ENCODE measurements around the gene SCARF2. TPM values are rescaled to one million over a fixed set of nuclear protein-coding genes. Genes with fewer than 3 reads are reported as not detected.

SCARF2 gene
- total and polyA plus RNA-seq, 2 experiments from 2014 or later: 7.9 to 45.6 TPM

DNA sequence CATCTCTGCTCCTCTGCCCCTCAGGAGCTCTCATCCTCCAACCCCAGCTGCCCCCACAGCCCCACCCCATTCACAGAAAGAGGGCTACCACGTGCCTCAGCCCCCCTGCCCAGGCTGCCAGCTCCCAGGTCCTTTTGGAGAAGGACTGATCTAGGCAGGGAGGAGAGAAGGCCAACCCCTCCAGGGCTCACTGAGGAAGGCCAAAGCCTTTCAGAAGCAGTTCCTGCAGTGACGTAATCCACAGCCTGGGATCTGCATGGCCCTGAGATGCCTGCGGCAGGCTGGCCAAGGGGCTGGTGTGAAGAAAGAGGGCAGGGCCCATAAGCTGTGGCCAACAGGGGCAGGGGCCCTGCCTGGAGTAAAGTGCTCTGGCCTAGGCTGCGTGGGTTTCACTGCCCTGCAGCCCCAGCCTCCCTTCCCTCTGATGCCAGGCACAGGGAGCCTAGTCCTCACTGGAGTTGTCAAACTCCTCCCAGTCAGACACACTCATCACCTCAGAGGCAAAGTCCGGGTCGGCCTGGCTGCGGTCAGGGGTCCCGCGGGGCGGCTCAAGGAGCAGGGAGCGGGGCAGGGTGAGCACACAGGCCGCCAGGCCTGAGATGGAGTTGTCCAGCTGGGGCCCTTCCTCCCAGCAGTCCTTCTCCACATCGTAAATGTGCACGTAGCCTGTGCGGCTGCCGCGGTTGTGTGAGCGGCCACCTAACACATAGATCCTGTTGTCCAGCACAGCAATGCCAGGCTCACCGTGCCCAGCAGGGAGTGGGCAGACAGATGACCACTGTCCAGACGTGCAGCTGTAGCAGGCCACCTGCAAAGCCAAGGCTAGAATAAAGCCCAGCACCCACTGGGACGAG, 4.2 kb upstream of the SCARF2 start:
- no peaks in the 10 kb centered on the region for H4K20me1 ChIP-seq (ENCODE audit: insufficient read depth)
- no peak for TF ChIP-seq EZH2phosphoT487 (IDR thresholded peaks at IDR 0.05; ENCODE audit: insufficient read depth, low read depth)
- no peak for TF ChIP-seq EZH2 (IDR thresholded peaks at IDR 0.05; ENCODE audit: insufficient read depth, poor library complexity, severe bottlenecking)
- H3K27ac ChIP-seq: no peak overlapping the region

DNA sequence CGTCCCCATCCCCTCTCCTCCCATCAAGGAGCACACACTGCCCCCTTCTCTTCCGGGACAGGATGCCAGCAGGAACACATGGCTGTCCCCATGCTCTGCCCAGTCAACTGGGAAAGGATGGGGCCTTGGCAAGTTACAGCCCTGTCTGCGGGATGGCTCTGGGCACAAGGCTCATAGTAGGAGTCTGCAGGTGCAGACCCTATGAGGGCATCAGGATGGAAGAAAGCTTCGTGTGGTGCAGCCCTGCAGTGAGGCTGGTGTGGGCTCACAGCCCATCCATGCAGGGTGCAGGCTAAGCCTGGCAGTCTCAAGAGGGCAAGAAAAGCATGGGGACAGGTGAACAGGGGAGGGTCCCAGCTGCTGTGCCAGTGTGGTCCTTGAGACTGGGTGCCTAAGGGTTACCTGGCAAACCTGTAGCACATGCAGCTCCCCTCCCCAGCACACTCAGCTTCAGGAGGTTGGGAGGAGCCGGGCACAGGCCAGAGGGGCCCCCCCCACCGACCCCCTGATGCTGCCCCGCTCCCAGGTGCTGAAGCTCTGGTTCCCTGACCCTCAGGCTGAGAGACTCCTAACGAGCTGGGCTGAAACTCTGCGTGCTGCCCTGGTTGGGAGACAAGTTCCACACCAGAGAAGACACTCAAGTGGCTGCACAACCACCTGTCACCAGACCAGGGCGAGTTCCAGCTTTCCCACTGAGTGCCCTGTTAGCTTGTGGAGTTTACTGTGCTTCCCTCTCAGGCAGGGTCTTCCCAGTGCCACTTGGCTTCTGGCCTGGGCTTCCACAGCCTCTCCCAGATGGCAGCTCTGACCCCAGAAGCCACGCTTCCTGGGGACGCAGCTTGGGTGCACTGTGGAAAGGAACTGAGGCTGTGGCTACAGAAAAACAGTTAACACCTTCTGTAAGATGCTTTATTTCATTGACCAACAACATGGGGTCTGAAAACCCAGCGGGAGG, 3.3 kb upstream of the SCARF2 start:
- Histone ChIP-seq H2AFZ (no peak overlapping the region), H3K4me1 (ENCODE audit: insufficient read depth) (0 out of 2 replicates have a peak, but pooled peaks cover under 1% of the 10 kb centered on the region), H3K27me3 (replicated peaks; ENCODE audit: insufficient read depth) (no peaks in the 10 kb centered on the region), H3K36me3 (ENCODE audit: low read depth) (no peaks in the 10 kb centered on the region), H3K9ac (no peak overlapping the region), H3F3A (ENCODE audit: insufficient read depth) (no peaks in the 10 kb centered on the region), H3K27ac (no peak overlapping the region), H3K79me2 (ENCODE audit: insufficient read depth) (peaks cover 12% of the 10 kb centered on the region), H3K9me2 (ENCODE audit: insufficient read depth) (no peaks in the 10 kb centered on the region), H3K4me3 (no peak overlapping the region), H3K4me2 (ENCODE audit: unreplicated experiment) (no peak overlapping the region), H3K9me3 (ENCODE audit: low read depth) (no peaks in the 10 kb centered on the region), H4K20me1 (ENCODE audit: insufficient read depth) (no peaks in the 10 kb centered on the region)
- in situ Hi-C loops (cut with MboI): no loop called here
- 52 to 58% methylated on average over 10 to 13 of the region's 13 CpGs for WGBS, 2 experiments (ENCODE audit: low coverage in 1 of 2, low lambda C conversion rate in 2 of 2, missing lambda C conversion rate in 2 of 2)
- no peak for DNase-seq
- TF ChIP-seq EZH2phosphoT487 (IDR thresholded peaks at IDR 0.05; ENCODE audit: insufficient read depth, low read depth) (no peak), EZH2 (IDR thresholded peaks at IDR 0.05; ENCODE audit: insufficient read depth, poor library complexity, severe bottlenecking) (no peak)

More for the DNA sequence above, 4.2 kb upstream of the SCARF2 start:
- Histone ChIP-seq H3K9ac (no peak overlapping the region), H3K27me3 (replicated peaks; ENCODE audit: insufficient read depth) (no peaks in the 10 kb centered on the region), H3K36me3 (ENCODE audit: low read depth) (no peaks in the 10 kb centered on the region), H3K79me2 (ENCODE audit: insufficient read depth) (0 out of 2 replicates have a peak, but pooled peaks cover 4% of the 10 kb centered on the region), H3K9me2 (ENCODE audit: insufficient read depth) (no peaks in the 10 kb centered on the region), H3K9me3 (ENCODE audit: low read depth) (no peaks in the 10 kb centered on the region), H3K4me3 (no peak overlapping the region), H3K4me1 (ENCODE audit: insufficient read depth) (no peaks in the 10 kb centered on the region), H2AFZ (no peak overlapping the region), H3F3A (ENCODE audit: insufficient read depth) (no peaks in the 10 kb centered on the region), H3K4me2 (ENCODE audit: unreplicated experiment) (no peak overlapping the region)
- WGBS, 2 experiments (ENCODE audit: low coverage in 1 of 2, low lambda C conversion rate in 2 of 2, missing lambda C conversion rate in 2 of 2): 73% methylated on average over 20 of the region's 21 CpGs
- DNase-seq: peak; percentile 48
- in situ Hi-C loops (cut with MboI): no loop called here

DNA sequence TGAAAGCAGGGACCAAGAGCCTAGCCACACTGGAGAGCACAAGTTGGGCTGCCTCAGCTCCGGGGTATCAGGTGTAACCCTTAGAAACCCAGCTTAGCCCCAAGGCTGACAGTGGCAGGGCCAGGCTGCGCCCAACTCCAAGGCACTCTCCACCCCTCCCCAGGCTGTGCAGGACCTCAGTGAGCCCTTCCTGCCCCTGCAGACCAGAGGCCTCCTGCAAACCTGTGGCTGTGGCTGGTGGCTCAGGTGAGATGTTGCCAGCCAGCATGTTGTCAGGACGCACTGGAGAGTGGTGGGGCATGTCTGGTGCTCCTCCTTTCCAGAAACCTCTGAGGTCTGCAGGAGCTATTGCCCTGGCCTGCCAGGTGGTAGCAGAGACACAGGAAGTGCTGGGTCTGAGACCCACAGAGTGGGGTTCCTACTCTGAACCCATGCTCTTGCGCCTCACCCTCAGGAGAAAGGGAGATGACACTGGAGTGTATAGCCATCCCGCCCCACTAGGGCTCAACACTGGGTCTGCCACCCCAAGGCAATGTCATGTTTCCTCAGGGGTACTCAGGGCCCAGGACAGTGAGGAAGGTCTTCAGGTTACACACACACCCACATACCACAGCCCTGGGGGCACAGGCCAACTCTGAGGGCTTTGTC, 2.4 kb upstream of the SCARF2 start:
- Histone ChIP-seq H3F3A (ENCODE audit: insufficient read depth) (no peaks in the 10 kb centered on the region), H3K9ac (no peak overlapping the region), H3K27me3 (replicated peaks; ENCODE audit: insufficient read depth) (no peaks in the 10 kb centered on the region), H2AFZ (no peak overlapping the region), H3K36me3 (ENCODE audit: low read depth) (no peaks in the 10 kb centered on the region), H3K79me2 (ENCODE audit: insufficient read depth) (peaks cover 20% of the 10 kb centered on the region), H3K4me1 (ENCODE audit: insufficient read depth) (peaks cover 9% of the 10 kb centered on the region), H3K9me3 (ENCODE audit: low read depth) (no peaks in the 10 kb centered on the region), H3K4me3 (no peak overlapping the region), H3K9me2 (ENCODE audit: insufficient read depth) (no peaks in the 10 kb centered on the region), H3K27ac (no peak overlapping the region), H3K4me2 (ENCODE audit: unreplicated experiment) (no peak overlapping the region), H4K20me1 (ENCODE audit: insufficient read depth) (no peaks in the 10 kb centered on the region)
- 96 to 100% methylated on average over 5 of the region's 5 CpGs for WGBS, 2 experiments (ENCODE audit: low coverage in 1 of 2, low lambda C conversion rate in 2 of 2, missing lambda C conversion rate in 2 of 2)
- in situ Hi-C loops (cut with MboI): no loop called here
- TF ChIP-seq EZH2 (IDR thresholded peaks at IDR 0.05; ENCODE audit: insufficient read depth, poor library complexity, severe bottlenecking) (no peak), EZH2phosphoT487 (IDR thresholded peaks at IDR 0.05; ENCODE audit: insufficient read depth, low read depth) (no peak)
- DNase-seq: no peak

DNA sequence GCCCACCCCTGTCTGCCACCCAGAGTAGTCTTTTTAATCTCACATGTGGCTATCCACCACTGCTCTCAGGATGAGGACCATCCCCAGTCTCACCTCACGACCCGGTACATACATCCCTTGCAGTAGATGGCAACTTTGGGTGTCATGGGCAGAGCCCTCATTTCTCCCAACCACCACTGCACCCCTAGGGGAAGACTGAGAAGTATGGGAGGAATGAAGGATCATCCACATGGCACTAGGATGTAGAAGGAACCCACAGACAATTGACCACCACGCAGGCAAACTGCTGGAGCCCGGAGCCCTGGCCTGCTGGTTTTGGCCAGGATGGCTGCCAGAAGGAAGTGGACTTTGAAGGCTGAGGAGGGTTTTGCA, 1.9 kb upstream of the SCARF2 start:
- Histone ChIP-seq H3K79me2 (ENCODE audit: insufficient read depth) (peaks cover 25% of the 10 kb centered on the region), H3K27me3 (replicated peaks; ENCODE audit: insufficient read depth) (no peaks in the 10 kb centered on the region), H3K9me3 (ENCODE audit: low read depth) (no peaks in the 10 kb centered on the region), H3K4me1 (ENCODE audit: insufficient read depth) (peaks cover 11% of the 10 kb centered on the region), H3K36me3 (ENCODE audit: low read depth) (no peaks in the 10 kb centered on the region), H3K9me2 (ENCODE audit: insufficient read depth) (no peaks in the 10 kb centered on the region), H3K4me3 (no peak overlapping the region), H3K4me2 (ENCODE audit: unreplicated experiment) (no peak overlapping the region), H3K27ac (no peak overlapping the region), H2AFZ (no peak overlapping the region), H3F3A (ENCODE audit: insufficient read depth) (no peaks in the 10 kb centered on the region), H3K9ac (no peak overlapping the region), H4K20me1 (ENCODE audit: insufficient read depth) (no peaks in the 10 kb centered on the region)
- in situ Hi-C loops (cut with MboI): no loop called here
- no peak for DNase-seq
- WGBS, 2 experiments (ENCODE audit: low coverage in 1 of 2, low lambda C conversion rate in 2 of 2, missing lambda C conversion rate in 2 of 2): 80 to 86% methylated on average over 4 of the region's 4 CpGs
- TF ChIP-seq EZH2 (IDR thresholded peaks at IDR 0.05; ENCODE audit: insufficient read depth, poor library complexity, severe bottlenecking) (no peak), EZH2phosphoT487 (IDR thresholded peaks at IDR 0.05; ENCODE audit: insufficient read depth, low read depth) (no peak)

Measured in GM23248 (cell line).